ENCODE measurements around the gene SUMF1.

The SUMF1 gene

DNA sequence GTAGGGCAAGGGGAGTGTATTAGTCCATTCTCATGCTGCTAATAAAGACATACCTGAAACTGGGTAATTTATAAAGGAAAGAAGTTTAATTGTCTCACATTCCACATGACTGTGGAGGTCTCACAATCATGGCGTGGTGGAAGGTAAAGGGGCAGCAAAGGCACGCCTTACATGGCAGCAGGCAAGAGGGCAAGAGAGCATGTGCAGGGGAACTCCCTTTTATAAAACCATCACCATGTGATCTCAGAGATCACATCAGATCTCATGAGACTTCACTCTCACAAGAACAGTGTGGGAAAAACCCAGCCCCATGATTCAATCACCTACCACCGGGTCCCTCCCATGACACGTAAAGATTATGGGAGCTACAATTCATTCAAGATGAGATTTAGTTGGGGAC is 41.4 kb downstream of the SUMF1 start:
- H3K4ac ChIP-seq (ENCODE audit: low read depth in 1 of 2, low read length in 2 of 2) = no peak overlapping the region
- H2AFZ ChIP-seq (ENCODE audit: low read depth, low read length) = no peak overlapping the region
- no peaks in the 10 kb centered on the region for H3K9me3 ChIP-seq (ENCODE audit: control insufficient read depth, low read length)
- DNase-seq = peak; percentile 56
- H3K4me2 ChIP-seq (ENCODE audit: low read length, poor library complexity, severe bottlenecking) = no peak overlapping the region
- H4K91ac ChIP-seq (ENCODE audit: low read length) = no peak overlapping the region
- no peak overlapping the region for H2BK5ac ChIP-seq (ENCODE audit: low read depth, low read length, poor library complexity, severe bottlenecking)
- no peak overlapping the region for H2BK15ac ChIP-seq (ENCODE audit: low read depth, poor library complexity, severe bottlenecking)
- no peak overlapping the region for H4K8ac ChIP-seq (ENCODE audit: low read length)
- H3K27me3 ChIP-seq (ENCODE audit: control insufficient read depth in 1 of 2, insufficient read depth in 1 of 2, low read length in 2 of 2) = no peaks in the 10 kb centered on the region
- 97% methylated on average over 2 of the region's 4 CpGs for WGBS
- H3K79me1 ChIP-seq (replicated peaks; ENCODE audit: low read length, poor library complexity, severe bottlenecking) = peaks cover 10% of the 10 kb centered on the region
- peak overlapping the region in 1 of 2 experiments; percentile 55 for H3K18ac ChIP-seq (ENCODE audit: low read depth in 1 of 2, low read length in 2 of 2)
- peak overlapping the region; percentile 55 for H3K9ac ChIP-seq (ENCODE audit: low read length)
- no peak overlapping the region for H3K27ac ChIP-seq (ENCODE audit: low read length, poor library complexity, severe bottlenecking)
- no peak overlapping the region for H3K14ac ChIP-seq (ENCODE audit: low read length in 2 of 2)
- H2BK120ac ChIP-seq (ENCODE audit: low read depth, low read length) = no peak overlapping the region
- peaks cover 5% of the 10 kb centered on the region for H3K4me1 ChIP-seq (ENCODE audit: control insufficient read depth, insufficient read depth, low read depth, low read length)
- no peak overlapping the region for H2AK5ac ChIP-seq (ENCODE audit: low read length, severe bottlenecking)
- H2BK12ac ChIP-seq (ENCODE audit: low read length in 2 of 2) = peak overlapping the region in 1 of 2 experiments; percentile 34
- no peak overlapping the region for H3K4me3 ChIP-seq (ENCODE audit: insufficient read depth in 1 of 2, low read depth in 1 of 2, low read length in 2 of 2)
- H3K36me3 ChIP-seq (ENCODE audit: control insufficient read depth in 1 of 2, insufficient read depth in 2 of 2, low read depth in 1 of 2, low read length in 2 of 2) = no peaks in the 10 kb centered on the region
- H3K23ac ChIP-seq (ENCODE audit: low read length in 2 of 2) = no peak overlapping the region

DNA sequence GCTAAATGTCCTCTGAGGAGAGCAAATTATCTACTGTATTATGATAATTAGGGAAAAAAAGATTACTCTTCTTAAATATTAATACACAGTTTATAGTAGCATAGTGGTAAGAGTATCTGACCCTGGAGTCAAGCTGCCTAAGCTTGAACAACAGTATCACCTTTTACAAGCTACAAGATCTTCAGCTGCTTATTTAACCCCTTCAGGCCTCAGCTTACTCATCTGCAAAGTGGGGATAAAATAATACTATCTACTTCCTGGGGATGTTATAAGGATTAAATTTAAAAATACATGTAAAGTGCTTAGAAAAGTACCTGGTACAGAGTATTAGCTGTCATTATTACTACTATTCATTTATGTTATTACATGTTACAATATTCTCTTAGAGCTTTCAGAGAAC is 42.0 kb downstream of the SUMF1 start:
- H2AK5ac ChIP-seq (ENCODE audit: low read length, severe bottlenecking) = no peak overlapping the region
- DNase-seq = no peak
- no peak overlapping the region for H2AFZ ChIP-seq (ENCODE audit: low read depth, low read length)
- H3K79me1 ChIP-seq (replicated peaks; ENCODE audit: low read length, poor library complexity, severe bottlenecking) = peaks cover 8% of the 10 kb centered on the region
- H3K4me1 ChIP-seq (ENCODE audit: control insufficient read depth, insufficient read depth, low read depth, low read length) = peaks cover 5% of the 10 kb centered on the region
- no peak overlapping the region for H3K4ac ChIP-seq (ENCODE audit: low read depth in 1 of 2, low read length in 2 of 2)
- no peak overlapping the region for H3K4me3 ChIP-seq (ENCODE audit: insufficient read depth in 1 of 2, low read depth in 1 of 2, low read length in 2 of 2)
- H3K9me3 ChIP-seq (ENCODE audit: control insufficient read depth, low read length) = no peaks in the 10 kb centered on the region
- H3K9ac ChIP-seq (ENCODE audit: low read length) = no peak overlapping the region
- H4K8ac ChIP-seq (ENCODE audit: low read length) = no peak overlapping the region
- no peak overlapping the region for H3K14ac ChIP-seq (ENCODE audit: low read length in 2 of 2)
- H2BK120ac ChIP-seq (ENCODE audit: low read depth, low read length) = no peak overlapping the region
- H3K18ac ChIP-seq (ENCODE audit: low read depth in 1 of 2, low read length in 2 of 2) = no peak overlapping the region
- H4K91ac ChIP-seq (ENCODE audit: low read length) = no peak overlapping the region
- H2BK15ac ChIP-seq (ENCODE audit: low read depth, poor library complexity, severe bottlenecking) = no peak overlapping the region
- H3K4me2 ChIP-seq (ENCODE audit: low read length, poor library complexity, severe bottlenecking) = no peak overlapping the region
- H2BK12ac ChIP-seq (ENCODE audit: low read length in 2 of 2) = no peak overlapping the region
- no peak overlapping the region for H2BK5ac ChIP-seq (ENCODE audit: low read depth, low read length, poor library complexity, severe bottlenecking)
- no peaks in the 10 kb centered on the region for H3K36me3 ChIP-seq (ENCODE audit: control insufficient read depth in 1 of 2, insufficient read depth in 2 of 2, low read depth in 1 of 2, low read length in 2 of 2)
- H3K27me3 ChIP-seq (ENCODE audit: control insufficient read depth in 1 of 2, insufficient read depth in 1 of 2, low read length in 2 of 2) = no peaks in the 10 kb centered on the region
- H3K23ac ChIP-seq (ENCODE audit: low read length in 2 of 2) = no peak overlapping the region
- H3K27ac ChIP-seq (ENCODE audit: low read length, poor library complexity, severe bottlenecking) = no peak overlapping the region

DNA sequence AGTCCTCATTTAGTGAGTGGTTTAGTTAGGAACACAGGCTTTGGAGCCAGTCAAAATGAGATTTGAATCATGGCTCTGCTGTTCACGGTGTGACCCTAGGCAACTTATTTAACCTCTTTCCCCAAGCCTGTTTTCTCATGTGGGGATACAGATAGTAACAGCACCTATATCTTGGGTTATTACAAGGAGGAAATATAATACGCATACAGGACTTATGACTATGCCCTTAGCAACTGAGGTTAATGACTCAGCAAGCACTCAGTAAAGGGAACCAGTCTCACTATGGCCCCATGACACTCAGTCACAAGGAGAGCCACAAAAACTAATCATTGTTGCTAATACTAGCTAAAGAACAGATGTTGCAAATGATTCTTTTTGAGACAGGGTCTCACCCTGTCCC is 45.9 kb downstream of the SUMF1 start:
- peaks cover 0 to 2% of the 10 kb centered on the region in 2 experiments for H3K36me3 ChIP-seq (ENCODE audit: control insufficient read depth in 1 of 2, insufficient read depth in 2 of 2, low read depth in 1 of 2, low read length in 2 of 2)
- H3K79me1 ChIP-seq (replicated peaks; ENCODE audit: low read length, poor library complexity, severe bottlenecking) = peaks cover 10% of the 10 kb centered on the region
- H3K4me2 ChIP-seq (ENCODE audit: low read length, poor library complexity, severe bottlenecking) = no peak overlapping the region
- H4K8ac ChIP-seq (ENCODE audit: low read length) = no peak overlapping the region
- no peak overlapping the region for H3K4me3 ChIP-seq (ENCODE audit: insufficient read depth in 1 of 2, low read depth in 1 of 2, low read length in 2 of 2)
- no peak overlapping the region for H2AFZ ChIP-seq (ENCODE audit: low read depth, low read length)
- H3K9ac ChIP-seq (ENCODE audit: low read length) = peak overlapping the region; percentile 62
- DNase-seq = peak; percentile 50
- H3K14ac ChIP-seq (ENCODE audit: low read length in 2 of 2) = no peak overlapping the region
- peak overlapping the region in 1 of 2 experiments; percentile 20 for H3K4ac ChIP-seq (ENCODE audit: low read depth in 1 of 2, low read length in 2 of 2)
- H3K23ac ChIP-seq (ENCODE audit: low read length in 2 of 2) = no peak overlapping the region
- 100% methylated on average over 1 of the region's 2 CpGs for WGBS
- no peak overlapping the region for H2BK15ac ChIP-seq (ENCODE audit: low read depth, poor library complexity, severe bottlenecking)
- no peak overlapping the region for H3K27ac ChIP-seq (ENCODE audit: low read length, poor library complexity, severe bottlenecking)
- no peak overlapping the region for H2AK5ac ChIP-seq (ENCODE audit: low read length, severe bottlenecking)
- no peak overlapping the region for H2BK12ac ChIP-seq (ENCODE audit: low read length in 2 of 2)
- H4K91ac ChIP-seq (ENCODE audit: low read length) = no peak overlapping the region
- no peaks in the 10 kb centered on the region for H3K27me3 ChIP-seq (ENCODE audit: control insufficient read depth in 1 of 2, insufficient read depth in 1 of 2, low read length in 2 of 2)
- H3K4me1 ChIP-seq (ENCODE audit: control insufficient read depth, insufficient read depth, low read depth, low read length) = peaks cover 15% of the 10 kb centered on the region
- H3K18ac ChIP-seq (ENCODE audit: low read depth in 1 of 2, low read length in 2 of 2) = no peak overlapping the region
- no peaks in the 10 kb centered on the region for H3K9me3 ChIP-seq (ENCODE audit: control insufficient read depth, low read length)
- H2BK120ac ChIP-seq (ENCODE audit: low read depth, low read length) = no peak overlapping the region
- H2BK5ac ChIP-seq (ENCODE audit: low read depth, low read length, poor library complexity, severe bottlenecking) = no peak overlapping the region

DNA sequence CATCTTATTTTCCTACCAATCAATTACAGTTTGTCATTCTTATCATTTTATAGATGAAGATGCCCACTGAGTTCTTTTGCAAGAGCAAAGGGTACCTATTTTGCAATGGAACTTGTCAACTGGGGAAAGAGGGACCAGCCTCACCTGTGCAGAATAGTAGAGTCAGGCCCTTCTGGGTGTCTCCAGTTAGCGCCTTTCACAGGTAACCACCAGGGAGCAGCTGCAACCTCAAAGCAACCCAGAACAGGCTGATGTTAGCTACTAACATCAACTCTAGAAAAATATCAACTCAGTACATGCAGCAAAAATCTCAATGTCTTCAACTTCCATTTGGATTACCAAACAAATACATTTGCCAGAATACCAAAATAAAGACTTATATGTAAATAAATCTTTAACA is 47.1 kb downstream of the SUMF1 start:
- Histone ChIP-seq H3K4me3 (ENCODE audit: insufficient read depth in 1 of 2, low read depth in 1 of 2, low read length in 2 of 2) (no peak overlapping the region), H3K4ac (ENCODE audit: low read depth in 1 of 2, low read length in 2 of 2) (no peak overlapping the region), H3K14ac (ENCODE audit: low read length in 2 of 2) (no peak overlapping the region), H2BK15ac (ENCODE audit: low read depth, poor library complexity, severe bottlenecking) (no peak overlapping the region), H2BK120ac (ENCODE audit: low read depth, low read length) (no peak overlapping the region), H3K4me1 (ENCODE audit: control insufficient read depth, insufficient read depth, low read depth, low read length) (peaks cover 15% of the 10 kb centered on the region), H2BK12ac (ENCODE audit: low read length in 2 of 2) (no peak overlapping the region), H4K91ac (ENCODE audit: low read length) (no peak overlapping the region), H2BK5ac (ENCODE audit: low read depth, low read length, poor library complexity, severe bottlenecking) (no peak overlapping the region), H4K8ac (ENCODE audit: low read length) (no peak overlapping the region), H2AFZ (ENCODE audit: low read depth, low read length) (no peak overlapping the region), H2AK5ac (ENCODE audit: low read length, severe bottlenecking) (no peak overlapping the region), H3K4me2 (ENCODE audit: low read length, poor library complexity, severe bottlenecking) (no peak overlapping the region), H3K9me3 (ENCODE audit: control insufficient read depth, low read length) (no peaks in the 10 kb centered on the region), H3K27ac (ENCODE audit: low read length, poor library complexity, severe bottlenecking) (no peak overlapping the region), H3K27me3 (ENCODE audit: control insufficient read depth in 1 of 2, insufficient read depth in 1 of 2, low read length in 2 of 2) (no peaks in the 10 kb centered on the region), H3K23ac (ENCODE audit: low read length in 2 of 2) (no peak overlapping the region), H3K36me3 (ENCODE audit: control insufficient read depth in 1 of 2, insufficient read depth in 2 of 2, low read depth in 1 of 2, low read length in 2 of 2) (peaks cover 0 to 4% of the 10 kb centered on the region in 2 experiments), H3K79me1 (replicated peaks; ENCODE audit: low read length, poor library complexity, severe bottlenecking) (peaks cover 9% of the 10 kb centered on the region), H3K9ac (ENCODE audit: low read length) (no peak overlapping the region), H3K18ac (ENCODE audit: low read depth in 1 of 2, low read length in 2 of 2) (no peak overlapping the region)
- DNase-seq = no peak
- 100% methylated on average over 1 of the region's 1 CpG for WGBS
